Measurements from ENCODE around the gene SLC4A11. TPM values are rescaled to one million over a fixed set of nuclear protein-coding genes. Genes with fewer than 3 reads are reported as not detected.
"Not testable (repeated sequence)": the region's sequence is repeated elsewhere in the genome, so short reads cannot be mapped to it uniquely, and the experiment has no call there.

Gene SLC4A11
- total RNA-seq, 1 donor from 2014 or later = 5.8 TPM

GRCh38 chr20:3183896-3184612, 54.9 kb downstream of the SLC4A11 start:
- H3K9me3 Mint-ChIP-seq = no peaks in the 10 kb centered on the region
- no peak for DNase-seq (ENCODE audit: extremely low spot score, unreplicated experiment)
- no peak overlapping the region for H3K27ac Mint-ChIP-seq
- H3K27me3 Mint-ChIP-seq = no peaks in the 10 kb centered on the region
- H3K36me3 Mint-ChIP-seq = peaks cover 8% of the 10 kb centered on the region
- H3K4me1 Mint-ChIP-seq (ENCODE audit: unreplicated experiment) = peaks cover 8% of the 10 kb centered on the region
- H3K4me3 Mint-ChIP-seq = no peak overlapping the region
- TF ChIP-seq CTCF (conservative IDR thresholded peaks at IDR 0.05) = no peak

GRCh38 chr20:3182429-3182828, 56.6 kb downstream of the SLC4A11 start:
- H3K4me3 Mint-ChIP-seq; DNase-seq (ENCODE audit: extremely low spot score, unreplicated experiment); H3K36me3 Mint-ChIP-seq; H3K9me3 Mint-ChIP-seq; H3K27me3 Mint-ChIP-seq; H3K4me1 Mint-ChIP-seq (ENCODE audit: unreplicated experiment); H3K27ac Mint-ChIP-seq: not testable (repeated sequence)

- no peaks in the 10 kb centered on the region for H3K27me3 Mint-ChIP-seq
- no peak overlapping the region for H3K4me3 Mint-ChIP-seq
- peaks cover 8% of the 10 kb centered on the region for H3K4me1 Mint-ChIP-seq (ENCODE audit: unreplicated experiment)
- no peak overlapping the region for H3K27ac Mint-ChIP-seq
- no peak for DNase-seq (ENCODE audit: extremely low spot score, unreplicated experiment)
- peaks cover 8% of the 10 kb centered on the region for H3K36me3 Mint-ChIP-seq
- H3K9me3 Mint-ChIP-seq = no peaks in the 10 kb centered on the region
- TF ChIP-seq CTCF (conservative IDR thresholded peaks at IDR 0.05) = no peak
Observed at GRCh38 chr20:3181270-3181669, 57.7 kb downstream of the SLC4A11 start.

GRCh38 chr20:3180319-3180718, 58.7 kb downstream of the SLC4A11 start:
- TF ChIP-seq CTCF (conservative IDR thresholded peaks at IDR 0.05) = no peak
- Mint-ChIP-seq H3K27ac (no peak overlapping the region), H3K36me3 (peaks cover 8% of the 10 kb centered on the region), H3K4me1 (ENCODE audit: unreplicated experiment) (peaks cover 12% of the 10 kb centered on the region), H3K4me3 (no peak overlapping the region), H3K27me3 (no peaks in the 10 kb centered on the region), H3K9me3 (no peaks in the 10 kb centered on the region)
- no peak for DNase-seq (ENCODE audit: extremely low spot score, unreplicated experiment)

- Mint-ChIP-seq H3K9me3 (no peaks in the 10 kb centered on the region), H3K27me3 (no peaks in the 10 kb centered on the region), H3K4me3 (no peak overlapping the region), H3K4me1 (ENCODE audit: unreplicated experiment) (peaks cover 21% of the 10 kb centered on the region), H3K36me3 (peaks cover 3% of the 10 kb centered on the region), H3K27ac (peak overlapping the region; percentile 52)
- no peak for DNase-seq (ENCODE audit: extremely low spot score, unreplicated experiment)
- no peak for TF ChIP-seq CTCF (conservative IDR thresholded peaks at IDR 0.05)
Observed at GRCh38 chr20:3177746-3178485, 61.1 kb downstream of the SLC4A11 start.

Other genes with a start within 250 kb of the SLC4A11 start
- gene GNRH2, start 195.6 kb downstream of the SLC4A11 start, total RNA-seq (ENCODE audit: low replicate concordance) = 0.99 and 2.3 TPM in 2 replicates
- 59.0 and 67.3 TPM in 2 replicates for gene MRPS26, start 193.1 kb downstream of the SLC4A11 start, total RNA-seq (ENCODE audit: low replicate concordance)
- gene OXT, start 167.6 kb downstream of the SLC4A11 start, total RNA-seq (ENCODE audit: low replicate concordance) = 1.2 TPM in 1 of 2 replicates, not detected in the other
- gene AVP, start 154.5 kb downstream of the SLC4A11 start, total RNA-seq (ENCODE audit: low replicate concordance) = not detected in 2 replicates
- gene FASTKD5, start 79.3 kb downstream of the SLC4A11 start, total RNA-seq (ENCODE audit: low replicate concordance) = 19.4 and 22.0 TPM in 2 replicates
- gene UBOX5, start 79.3 kb downstream of the SLC4A11 start, total RNA-seq (ENCODE audit: low replicate concordance) = 6.6 and 6.9 TPM in 2 replicates
- 17.2 and 17.3 TPM in 2 replicates for gene LZTS3, start 65.6 kb downstream of the SLC4A11 start, total RNA-seq (ENCODE audit: low replicate concordance)
- gene DDRGK1, start 34.5 kb downstream of the SLC4A11 start, total RNA-seq (ENCODE audit: low replicate concordance) = 56.7 and 61.6 TPM in 2 replicates
- gene ITPA, start 29.7 kb downstream of the SLC4A11 start, total RNA-seq (ENCODE audit: low replicate concordance) = 51.7 and 59.7 TPM in 2 replicates
- 17.3 and 19.1 TPM in 2 replicates for gene DNAAF9, start 168.5 kb upstream of the SLC4A11 start, total RNA-seq (ENCODE audit: low replicate concordance)
- gene ATRN, start 231.8 kb upstream of the SLC4A11 start, total RNA-seq (ENCODE audit: low replicate concordance) = 36.9 and 43.9 TPM in 2 replicates

Data from type B pancreatic cell (in vitro differentiated cells).